ENCODE data around the gene SPTB.

Gene SPTB

DNA sequence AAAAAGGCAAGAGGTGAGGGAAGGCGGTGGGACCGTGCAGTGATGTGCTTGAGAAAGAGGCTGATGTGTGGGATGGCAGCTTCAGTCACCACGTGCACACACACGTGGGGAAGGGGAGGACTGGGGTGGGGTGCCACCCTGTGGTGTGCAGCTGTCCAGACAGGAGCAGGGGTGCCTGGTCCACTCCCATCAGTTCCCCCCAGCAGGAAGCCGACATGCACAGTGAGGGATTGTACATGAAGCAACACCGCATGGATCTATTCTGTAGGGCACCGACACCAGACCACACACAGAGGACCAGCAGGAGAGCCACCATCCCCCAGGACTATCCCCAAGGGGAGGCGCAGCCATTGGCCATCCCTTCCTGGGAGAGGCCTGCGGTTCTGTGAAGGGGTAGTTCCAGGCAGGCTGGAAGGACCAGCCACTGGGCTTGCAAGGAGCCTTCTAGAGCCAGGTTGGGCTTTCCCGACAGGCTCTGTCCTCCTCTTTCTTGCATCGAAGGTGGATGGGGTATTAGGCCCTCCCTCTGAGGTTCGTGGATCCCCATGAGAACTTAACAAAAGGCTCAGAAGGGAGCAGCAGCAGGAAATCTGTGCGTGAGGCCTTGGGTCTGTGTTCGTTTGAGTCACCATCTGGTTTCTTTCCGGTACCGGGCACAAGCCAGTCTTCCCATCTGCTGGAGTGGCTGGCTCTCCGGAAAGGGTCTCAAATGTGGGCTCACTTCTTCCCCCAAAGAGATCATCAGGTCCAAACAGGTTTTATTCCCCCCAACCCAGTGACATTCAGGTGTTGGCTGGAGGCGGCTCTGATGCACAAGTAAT is 115.7 kb downstream of the SPTB start:
- no peak for DNase-seq

DNA sequence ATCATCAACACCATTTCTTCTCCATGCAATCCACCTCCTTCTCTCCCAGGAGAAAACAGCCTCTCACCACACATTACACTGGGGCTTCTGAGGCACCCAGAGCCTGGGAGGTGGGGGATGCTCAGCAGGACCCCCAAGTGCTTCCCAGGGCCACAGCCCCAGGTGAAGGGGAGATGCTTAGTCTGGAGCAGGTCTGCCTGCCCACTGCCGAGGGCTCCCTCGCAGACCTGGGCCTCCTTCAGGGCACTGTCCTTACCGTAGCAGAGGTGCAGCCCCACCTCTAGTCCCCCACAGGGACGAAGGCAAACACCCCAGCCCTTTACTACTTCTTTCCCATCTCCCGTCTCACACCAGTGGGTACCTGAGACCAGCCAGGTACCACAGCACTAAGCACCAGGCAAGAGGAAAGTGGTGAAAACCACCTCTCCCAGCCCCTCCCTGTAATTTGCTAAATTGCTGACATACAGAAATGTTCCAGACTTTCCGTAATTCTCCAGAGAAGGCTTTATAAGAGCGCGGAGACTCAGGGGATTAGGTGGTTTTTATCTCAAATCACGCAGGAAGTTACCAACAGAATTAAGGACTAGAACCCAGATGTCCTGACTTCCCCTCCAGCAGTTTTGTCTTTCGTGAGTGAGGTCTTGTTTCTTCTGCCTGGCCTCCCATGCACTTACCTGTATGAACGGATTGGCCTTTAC is 116.5 kb downstream of the SPTB start:
- DNase-seq: no peak

DNA sequence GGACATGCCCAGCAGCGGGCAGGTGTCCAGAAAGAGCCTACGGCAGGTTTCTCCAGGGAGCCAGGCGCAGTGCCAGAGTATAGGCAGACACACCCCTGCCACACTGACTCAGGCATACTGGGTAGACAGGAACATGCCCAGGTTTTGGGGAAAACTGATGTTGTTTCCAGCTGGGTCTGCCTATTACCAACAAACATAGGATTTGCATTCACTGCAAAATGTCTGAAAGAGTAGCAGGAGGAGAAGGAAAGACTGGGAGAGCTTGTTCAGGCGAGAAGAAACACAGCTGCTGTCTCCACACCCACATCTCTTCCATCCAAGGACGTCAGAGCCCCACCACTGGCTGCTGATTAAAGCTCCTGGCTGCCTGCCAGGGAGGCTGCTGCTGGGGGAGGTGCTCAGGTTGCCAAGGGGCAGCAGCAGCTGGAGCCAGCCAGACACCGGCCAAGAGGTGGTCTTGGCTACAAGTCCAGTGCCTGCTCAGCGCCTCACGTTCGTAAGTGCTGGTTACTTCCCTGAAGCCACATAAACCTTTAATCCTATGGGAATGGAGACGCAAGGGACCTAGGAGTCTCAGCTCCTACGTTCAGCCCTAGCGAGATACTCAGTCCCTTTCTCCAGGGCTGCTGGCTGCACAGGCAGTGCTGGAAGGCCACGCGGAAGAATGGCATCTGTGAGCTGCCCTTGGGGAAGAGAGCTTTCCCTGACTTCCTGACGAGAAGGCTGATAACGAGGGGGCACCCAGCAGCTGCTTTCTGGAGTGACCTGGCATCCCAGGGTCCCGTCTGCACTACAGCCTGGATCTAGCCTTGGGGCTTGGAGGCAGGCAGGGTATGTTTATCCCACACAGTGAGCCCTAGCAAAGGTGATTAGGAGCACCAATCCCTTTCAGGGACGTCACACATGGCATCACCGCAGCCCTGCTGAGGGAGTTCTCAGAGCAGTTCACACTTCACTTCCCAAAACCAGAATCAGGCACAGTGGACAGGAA is 117.4 kb downstream of the SPTB start:
- DNase-seq: no peak

DNA sequence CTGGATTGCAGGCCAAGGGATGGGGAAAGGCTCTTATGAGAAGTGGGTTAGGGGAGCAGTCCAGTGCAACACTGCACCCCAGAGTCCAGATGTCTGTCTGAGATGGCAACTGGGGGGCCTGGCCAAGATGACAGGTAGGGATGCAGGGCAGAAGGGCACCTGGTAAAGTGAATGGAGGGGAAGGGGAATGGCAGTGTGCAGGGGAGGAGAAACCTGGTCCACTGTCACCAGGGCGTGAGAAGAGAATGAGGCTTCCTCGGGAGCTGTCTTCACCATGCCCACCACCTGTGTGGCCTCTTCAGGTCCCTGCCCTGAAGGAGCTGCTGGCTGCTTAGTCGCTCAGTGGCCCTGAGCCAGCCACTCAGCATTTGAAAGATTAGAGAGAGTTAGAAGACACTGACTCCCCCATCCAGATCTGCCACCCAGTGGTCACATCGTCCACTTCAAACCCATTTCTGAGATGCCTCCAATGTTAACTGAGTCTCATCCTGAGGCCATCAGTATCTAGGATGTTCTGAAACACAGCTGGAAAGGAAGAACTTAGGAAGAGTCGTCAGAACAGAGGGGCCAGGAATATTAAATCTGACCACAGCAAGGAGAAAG is 118.2 kb downstream of the SPTB start:
- no peak for DNase-seq

DNA sequence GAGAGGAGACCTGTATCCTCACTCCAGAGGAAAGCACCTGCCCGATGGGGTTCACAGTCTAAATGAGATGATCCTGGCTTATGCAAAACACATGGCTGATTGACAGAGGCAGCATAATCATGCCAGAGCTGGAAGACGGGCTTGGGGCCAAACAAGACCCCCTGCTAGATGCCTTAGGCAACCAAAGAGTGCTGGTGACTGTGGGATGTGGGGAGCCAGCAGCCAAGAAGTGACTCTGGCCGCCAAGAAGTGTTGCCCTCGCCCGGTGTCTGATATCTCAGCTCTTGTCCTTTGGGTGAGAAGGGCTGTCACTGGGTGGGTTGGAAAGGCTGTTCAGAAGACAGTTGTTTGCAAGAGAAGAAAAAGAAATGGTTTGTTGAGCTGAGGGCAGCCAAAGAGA is 118.8 kb downstream of the SPTB start:
- no peak for DNase-seq

DNA sequence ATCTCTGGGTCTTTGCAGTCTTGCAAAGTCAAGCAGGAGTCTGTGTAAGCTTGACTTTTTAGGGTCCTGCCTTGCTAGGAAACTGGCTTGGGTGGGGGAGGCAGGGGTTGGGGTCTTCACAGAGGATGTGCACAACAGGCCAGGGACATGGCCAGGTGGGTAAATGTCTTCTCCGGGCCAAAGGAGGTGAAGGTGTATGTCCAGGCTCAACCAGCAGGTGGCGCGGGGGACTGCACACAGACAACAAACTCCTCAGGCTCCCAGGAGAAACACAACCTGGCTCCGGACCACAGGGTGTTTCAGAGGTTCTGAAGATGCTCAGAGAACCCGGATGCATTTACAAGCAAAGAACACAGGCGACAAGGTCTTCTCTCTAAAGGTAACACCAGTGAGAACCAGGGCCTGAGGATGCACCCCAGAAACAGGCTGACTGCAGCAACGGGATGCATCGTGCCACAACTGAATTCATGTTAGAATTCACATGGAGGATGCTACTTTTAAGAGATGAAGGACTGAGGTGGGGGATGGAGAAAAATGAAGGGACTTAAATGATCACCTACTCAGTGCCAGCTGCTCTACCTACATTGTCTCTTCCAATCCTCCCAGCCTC is 119.5 kb downstream of the SPTB start:
- no peak for DNase-seq

DNA sequence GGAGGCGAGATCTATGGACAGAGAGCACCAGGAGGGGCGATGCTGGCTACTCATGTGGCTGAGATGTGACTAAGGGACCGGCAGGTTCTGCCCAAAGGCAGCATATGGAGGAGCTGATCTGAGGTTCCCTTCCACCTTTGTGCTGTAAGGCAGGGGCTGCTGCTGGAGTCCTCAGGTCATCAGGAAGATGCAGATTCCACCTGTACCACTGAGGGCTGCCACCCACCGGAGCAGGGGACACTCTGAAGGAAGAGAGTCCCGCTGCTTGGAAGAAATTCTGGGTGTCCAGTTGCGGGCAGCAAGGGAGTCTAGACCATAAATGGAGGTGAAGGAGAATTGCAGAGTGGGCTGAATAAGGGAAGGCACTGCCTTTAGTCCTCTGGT is 120.2 kb downstream of the SPTB start:
- no peak for DNase-seq

DNA sequence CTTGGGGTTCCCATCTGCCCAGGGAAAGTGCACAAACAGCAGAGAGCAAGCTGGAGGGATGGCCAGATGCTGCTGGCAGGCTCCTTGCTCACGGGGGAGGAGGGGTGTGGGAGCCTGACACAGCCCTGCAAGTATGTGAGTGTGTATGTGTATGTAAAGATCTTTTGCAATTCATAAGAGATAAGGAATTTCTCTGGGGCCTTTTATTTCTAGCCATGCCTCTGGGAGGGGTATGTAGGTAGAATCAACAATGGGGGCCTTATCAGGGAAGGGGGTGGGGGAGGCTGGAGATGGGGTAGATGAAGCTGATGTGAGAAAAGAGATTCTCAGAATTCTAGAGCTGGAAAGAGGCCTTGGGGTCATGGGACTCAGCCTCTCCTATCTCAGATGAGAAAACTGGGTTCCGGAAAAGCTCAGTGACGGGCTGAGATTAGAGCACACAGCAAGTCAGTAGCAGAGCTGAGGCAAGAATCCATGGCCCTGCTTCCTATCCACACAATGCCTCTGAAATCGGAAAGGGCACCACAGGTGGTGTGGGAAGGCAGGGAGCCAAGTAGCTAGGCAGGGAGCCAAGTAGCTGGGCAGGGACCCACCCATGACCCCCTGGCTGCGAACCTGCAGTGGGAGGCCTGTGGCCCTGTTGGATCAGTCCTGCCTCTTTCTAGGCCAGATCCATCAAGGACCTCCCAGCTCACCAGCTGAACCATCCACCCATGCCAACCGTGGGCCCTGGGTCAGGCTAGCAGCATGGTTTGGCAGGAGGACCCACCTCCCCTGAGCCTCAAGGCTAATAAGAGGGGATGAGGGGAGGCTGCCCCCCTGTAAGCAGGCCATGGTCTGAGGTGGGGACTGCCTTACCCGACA is 120.8 kb downstream of the SPTB start:
- no peak for DNase-seq

DNA sequence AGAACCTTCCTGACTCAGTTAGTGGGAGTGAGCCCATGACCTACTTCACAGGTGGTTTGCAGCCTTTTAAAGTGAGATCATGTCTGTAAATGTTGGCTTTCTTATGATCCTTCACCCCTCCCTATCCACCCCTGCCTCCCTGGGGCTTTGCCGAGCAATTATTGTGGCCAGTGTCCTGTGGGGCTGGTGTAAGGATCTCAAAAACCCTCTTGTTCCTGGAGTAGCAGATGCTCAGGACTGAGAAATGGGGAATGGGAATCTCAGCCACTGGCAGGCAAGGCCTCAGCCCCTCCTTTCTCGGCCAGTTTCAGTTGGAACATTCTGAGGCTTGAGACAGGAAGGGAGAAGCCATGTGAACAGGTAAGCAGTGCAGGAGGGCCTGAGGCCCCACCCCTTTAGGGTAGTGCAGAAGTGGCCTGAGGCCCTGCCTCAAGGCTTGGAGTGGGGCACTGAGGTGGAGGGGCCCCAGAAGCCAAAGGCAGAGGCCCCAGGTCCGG is 121.6 kb downstream of the SPTB start:
- DNase-seq: no peak

DNA sequence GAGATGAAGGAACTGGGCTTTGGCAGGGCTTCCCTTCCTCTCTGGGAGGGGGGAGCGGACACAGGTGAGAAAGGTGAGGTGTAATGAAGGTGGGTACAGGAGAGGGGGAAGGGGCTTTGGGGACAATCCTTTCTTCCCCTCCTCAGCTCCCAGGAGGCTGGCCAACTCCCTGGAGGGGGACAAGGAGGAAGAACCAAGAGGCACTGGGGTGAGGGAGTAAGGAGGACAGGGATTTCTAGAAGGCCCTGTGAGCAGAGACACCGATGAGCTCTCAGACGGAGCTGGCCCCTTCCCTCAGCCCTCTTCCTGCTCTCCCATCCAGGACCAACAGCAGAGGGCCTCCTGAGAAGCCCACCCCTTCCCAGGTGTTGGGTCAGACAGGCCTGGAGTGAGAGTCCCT is 122.1 kb downstream of the SPTB start:
- DNase-seq: no peak

DNA sequence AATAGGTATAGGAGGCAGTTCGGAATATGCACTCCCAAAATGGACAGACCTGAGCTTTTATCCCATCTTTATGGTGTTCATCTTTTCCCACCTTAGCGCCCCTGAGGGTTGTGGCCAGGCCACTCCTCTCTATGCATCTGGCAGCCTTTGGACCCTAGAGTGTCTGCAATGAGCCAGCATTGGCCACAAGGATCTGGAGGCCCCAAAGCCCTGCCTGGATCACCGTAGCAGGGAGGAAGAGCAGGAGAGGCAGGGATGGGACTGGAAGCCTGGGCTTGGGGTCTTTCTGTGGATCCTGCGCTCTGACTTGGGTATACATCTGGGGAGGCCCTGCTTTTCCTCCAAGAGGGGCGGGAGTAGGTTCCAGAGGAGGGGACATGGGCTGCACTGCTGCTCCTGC is 123.0 kb downstream of the SPTB start:
- DNase-seq: no peak

DNA sequence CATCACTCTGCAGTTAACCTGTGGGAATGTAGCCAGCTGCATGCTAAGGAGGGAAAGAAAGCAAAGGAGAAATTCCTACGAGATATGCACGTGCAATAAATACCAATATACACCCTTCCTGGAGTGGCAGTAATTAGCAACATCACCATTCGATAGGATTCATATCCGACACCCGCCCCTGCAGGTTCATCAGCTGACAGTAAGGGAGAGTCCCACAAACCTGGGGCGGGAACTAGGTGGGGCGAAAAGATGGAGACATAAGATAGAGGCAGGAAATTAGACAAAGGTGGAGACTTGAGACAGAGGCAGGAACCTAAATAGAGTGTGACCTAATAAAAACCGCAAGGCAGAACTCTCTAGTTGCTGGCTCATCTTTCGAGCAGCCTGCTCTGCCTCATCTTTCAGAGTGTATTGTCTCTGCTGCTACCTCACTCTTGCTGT is 123.9 kb downstream of the SPTB start:
- DNase-seq: no peak

DNA sequence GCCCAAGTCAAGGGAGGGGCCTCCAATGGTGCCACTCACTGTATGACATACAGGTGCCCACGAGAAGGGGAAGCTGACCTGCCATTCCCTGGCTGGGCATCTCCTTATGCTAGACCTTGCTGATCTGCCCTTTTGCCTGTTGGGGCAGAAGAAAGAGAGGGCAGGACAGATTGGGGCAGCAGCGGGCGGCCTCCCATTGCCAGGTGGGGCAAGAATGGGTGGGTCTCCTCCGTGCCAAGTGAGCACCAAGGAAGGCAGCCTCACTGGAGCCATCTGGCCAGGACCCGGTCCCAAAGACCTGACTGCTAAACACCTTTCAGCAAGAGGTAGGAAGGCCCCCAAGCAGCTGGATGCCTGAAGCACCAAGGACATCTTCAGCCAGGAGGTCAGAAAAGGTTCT is 125.0 kb downstream of the SPTB start:
- no peak for DNase-seq

DNA sequence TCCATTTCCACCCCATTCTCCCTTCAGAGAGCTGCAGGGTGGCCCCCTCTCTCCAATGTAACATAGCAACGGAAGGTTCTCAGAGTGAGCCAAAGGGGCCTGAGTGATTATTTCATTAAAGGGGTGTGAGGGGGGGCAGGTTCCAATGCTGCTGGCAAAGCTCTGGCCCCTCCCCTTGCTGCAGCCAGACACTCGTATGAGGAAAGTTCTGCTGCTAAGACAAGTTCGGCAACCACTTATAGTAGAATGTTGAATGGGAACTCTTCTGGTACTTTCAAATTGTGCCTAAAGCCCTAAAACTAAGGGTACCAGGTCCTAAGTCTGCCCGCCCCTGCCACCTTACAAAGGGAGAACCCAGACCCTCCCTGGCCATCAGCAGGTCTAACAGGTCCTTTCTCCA is 125.7 kb downstream of the SPTB start:
- DNase-seq: no peak

DNA sequence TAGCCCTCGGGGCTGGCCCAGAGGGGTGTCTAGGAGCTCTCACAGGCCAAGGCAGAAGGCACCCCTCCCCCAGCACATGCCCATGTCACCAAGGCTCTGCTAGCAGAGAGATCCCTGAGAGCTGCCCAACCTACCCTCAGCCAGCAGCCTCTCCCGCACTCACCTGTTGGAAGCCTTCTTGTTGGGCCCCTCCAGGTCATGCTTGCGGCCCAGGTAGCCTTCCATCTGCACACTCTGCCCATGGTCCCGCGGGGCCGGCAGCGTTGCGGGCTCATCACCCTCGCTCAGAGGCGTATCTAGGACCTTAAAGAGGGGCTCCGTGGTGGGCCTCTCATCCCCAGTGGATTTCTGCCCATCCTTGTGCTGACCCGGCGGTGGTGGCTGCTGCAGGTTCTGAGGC is 126.3 kb downstream of the SPTB start:
- DNase-seq: no peak

DNA sequence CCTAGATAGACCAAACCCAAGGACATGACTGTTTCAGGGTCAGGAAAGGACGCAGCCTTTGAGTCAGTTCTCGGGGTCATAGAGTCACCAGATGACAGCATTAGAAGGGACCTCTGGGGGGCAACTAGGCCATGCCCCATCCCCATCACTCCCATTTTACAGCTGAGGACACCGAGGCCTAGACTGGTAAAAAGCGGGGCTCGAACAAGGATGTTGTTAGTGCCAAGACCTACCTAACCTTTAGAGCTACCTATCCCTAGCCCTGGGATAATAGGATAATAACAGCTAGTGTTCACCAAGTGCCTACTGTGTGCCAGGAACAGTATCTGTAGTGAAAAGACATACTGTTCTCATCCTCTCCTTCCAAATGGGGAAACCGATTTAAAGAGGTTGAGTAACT is 126.8 kb downstream of the SPTB start:
- DNase-seq: no peak

DNA sequence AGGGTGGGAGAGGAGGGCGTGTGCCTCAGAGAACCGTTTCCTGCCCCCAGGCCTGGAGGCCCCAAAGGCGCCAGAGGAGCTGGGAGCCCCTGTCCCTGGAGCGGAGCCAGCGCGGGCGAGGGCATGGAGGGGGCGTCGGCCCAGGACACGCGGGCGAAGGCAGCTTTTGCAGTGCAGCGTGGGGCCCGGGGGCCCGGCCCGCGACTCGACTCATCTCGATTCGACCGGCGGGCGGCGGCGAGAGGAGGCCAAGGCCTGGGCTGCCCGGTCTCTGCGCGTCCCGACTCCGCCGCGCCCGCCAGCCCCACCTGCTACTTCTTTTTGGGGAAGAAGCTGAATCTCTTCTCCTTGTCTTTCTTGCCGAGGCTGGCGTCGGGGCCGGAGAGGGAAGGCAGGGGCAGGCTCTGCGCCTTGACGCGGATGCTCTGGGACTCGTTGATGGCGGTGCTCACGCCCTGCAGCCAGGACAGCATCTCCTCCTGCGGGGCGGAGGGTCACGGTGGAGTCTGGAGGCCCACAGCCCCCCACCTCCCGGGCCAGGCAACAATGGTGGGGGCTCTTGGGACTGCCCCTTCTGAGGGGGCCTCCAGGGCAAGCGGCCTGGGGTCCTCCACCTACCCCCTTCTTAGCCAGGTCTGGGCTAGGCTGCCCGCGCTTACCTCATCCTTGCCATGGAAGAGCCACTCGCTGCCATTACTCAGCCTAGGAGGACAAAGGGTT is 130.6 kb downstream of the SPTB start:
- no peak for DNase-seq

DNA sequence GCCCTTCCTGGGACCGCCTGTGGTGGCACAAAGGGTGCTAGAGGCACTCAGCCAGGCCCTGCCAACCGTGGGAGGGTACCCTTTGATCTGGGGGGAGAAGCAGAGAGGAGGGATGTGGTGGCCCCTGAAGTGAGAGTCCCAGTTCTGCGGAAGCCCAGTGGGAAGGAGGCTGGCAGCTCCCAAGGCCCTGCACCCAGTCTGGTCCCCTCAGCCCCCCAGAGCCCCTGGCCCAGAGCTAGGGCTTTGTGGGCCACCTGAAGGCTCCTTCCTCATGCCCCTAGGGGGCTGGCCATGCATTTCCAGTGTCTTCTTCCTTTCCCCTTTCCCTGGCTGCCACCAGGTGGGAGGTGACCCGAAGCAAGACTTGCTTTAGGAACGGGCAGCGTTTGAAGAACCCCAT is 131.2 kb downstream of the SPTB start:
- DNase-seq: no peak

DNA sequence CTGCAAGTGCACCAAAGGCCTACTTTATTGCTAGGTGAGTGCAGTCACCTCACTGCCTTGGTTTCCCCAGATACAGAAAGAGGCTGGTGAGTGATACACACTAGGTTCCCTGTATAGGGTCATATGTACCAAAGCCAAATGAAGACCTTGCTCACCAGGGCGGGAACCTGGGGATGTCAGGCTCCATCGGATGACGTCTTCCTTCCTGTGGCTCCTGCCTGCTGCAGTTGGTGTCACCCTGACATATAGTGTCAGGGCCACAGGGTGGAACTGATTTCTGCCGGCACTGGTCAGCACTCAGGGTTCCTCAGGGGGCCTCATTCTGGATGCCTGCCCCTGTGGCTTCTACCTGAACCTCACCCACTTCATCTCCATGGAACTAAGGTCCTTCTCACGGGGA is 132.4 kb downstream of the SPTB start:
- DNase-seq: no peak

Data from SIG-M5 (cell line).